Right ventricle myocardium inferior (tissue), 1 donor: ENCODE data around the gene PIK3C2B. TPM values are rescaled to one million over a fixed set of nuclear protein-coding genes. Genes with fewer than 3 reads are reported as not detected.
A peak's percentile ranks its signal among the peaks of the same experiment; 100 is the strongest.

ENCODE experiments used
- ATAC-seq: fragments of 200-7000 bp; cut with Tn5 transposase; one replicate; pipeline ENCODE4 v1.9.1; 2020; ENCODE audit warnings: mild to moderate bottlenecking, moderate library complexity
- DNase-seq: peaks from one replicate; pipeline ENCODE4 v3.0.0; 2021; ENCODE audit errors: missing footprints
- intact Hi-C: fragments of 100-400 bp; cut with DNase I; formaldehyde crosslinking; loops from one replicate; pipeline ENCODE4 v1.11.0; 2022
- total RNA-seq: library from RNA; stranded (reverse); fragmentation: NEBNext Ultra II Directional; extraction: Animal tissue kit (Norgen Biotek cat#: 25700); gene quantifications from one replicate; pipeline ENCODE4 v1.2.1, GENCODE V29; 2021
- donor health status: DM: no; HTN: yes; CAD: no; lungs with severe emphysema.

The PIK3C2B gene
- total RNA-seq, 1 donor from 2014 or later, result 22.7 TPM

- no peak for ATAC-seq
- intact Hi-C loops, result no loop called here
- no peak for DNase-seq
These were observed 41.3 kb downstream of the PIK3C2B start for GRCh38 chr1:204453141-204453772.

- intact Hi-C loops, result loop anchor here (2.0 kb wide), 1 partner anchor 15 kb away; no protein-coding TSS in a partner anchor
- peak; percentile 23 for ATAC-seq
- no peak for DNase-seq
These were observed 43.1 kb downstream of the PIK3C2B start for GRCh38 chr1:204451352-204452124.

GRCh38 chr1:204450461-204451257, 43.9 kb downstream of the PIK3C2B start:
- intact Hi-C loops, result loop anchor here (2.0 kb wide), 1 partner anchor 16 kb away; no protein-coding TSS in a partner anchor
- ATAC-seq (peak; percentile 86), DNase-seq (no peak)

GRCh38 chr1:204449678-204450280, 44.8 kb downstream of the PIK3C2B start:
- intact Hi-C loops, result loop anchor here (2.0 kb wide), 1 partner anchor 17 kb away; no protein-coding TSS in a partner anchor
- no peak for DNase-seq
- no peak for ATAC-seq

- intact Hi-C loops, result no loop called here
- DNase-seq, result no peak
These were observed 45.5 kb downstream of the PIK3C2B start for GRCh38 chr1:204448991-204449677.

GRCh38 chr1:204448344-204448964, 46.2 kb downstream of the PIK3C2B start:
- intact Hi-C loops, result no loop called here
- DNase-seq (no peak), ATAC-seq (no peak)

More at GRCh38 chr1:204448991-204449677, 45.5 kb downstream of the PIK3C2B start:
- ATAC-seq, result no peak

GRCh38 chr1:204447736-204448135, 46.9 kb downstream of the PIK3C2B start:
- ATAC-seq (no peak), DNase-seq (no peak)
- intact Hi-C loops, result loop anchor here (2.0 kb wide), 1 partner anchor 47 kb away; the partner anchor contains the start of gene PIK3C2B

- intact Hi-C loops, result loop anchor here (2.0 kb wide), 1 partner anchor 48 kb away; the partner anchor contains the start of gene PIK3C2B
- ATAC-seq (no peak), DNase-seq (no peak)
These were observed 47.4 kb downstream of the PIK3C2B start for GRCh38 chr1:204447190-204447589.

GRCh38 chr1:204446413-204447111, 48.0 kb downstream of the PIK3C2B start:
- ATAC-seq, result peak; percentile 68
- no peak for DNase-seq
- intact Hi-C loops, result loop anchor here (1.0 to 2.0 kb wide), 2 partner anchors 48 to 57 kb away; partner anchors contain the start of gene PIK3C2B

GRCh38 chr1:204445860-204446412, 48.7 kb downstream of the PIK3C2B start:
- intact Hi-C loops, result loop anchor here (1.0 to 2.0 kb wide), 2 partner anchors 49 to 57 kb away; partner anchors contain the start of gene PIK3C2B
- ATAC-seq (no peak), DNase-seq (no peak)

Other genes starting within 250 kb of the PIK3C2B start
- 18.7 TPM for gene PLEKHA6, start 134.9 kb downstream of the PIK3C2B start, total RNA-seq
- 21.0 TPM for gene PPP1R15B, start 83.0 kb downstream of the PIK3C2B start, total RNA-seq
- 28.6 TPM for gene MDM4, start 21.6 kb upstream of the PIK3C2B start, total RNA-seq
- 1.5 TPM for gene LRRN2, start 190.9 kb upstream of the PIK3C2B start, total RNA-seq